ENCODE data around the gene GNG13.
"Not testable (repeated sequence)": the region's sequence is repeated elsewhere in the genome, so short reads cannot be mapped to it uniquely, and the experiment has no call there.

The GNG13 gene

DNA sequence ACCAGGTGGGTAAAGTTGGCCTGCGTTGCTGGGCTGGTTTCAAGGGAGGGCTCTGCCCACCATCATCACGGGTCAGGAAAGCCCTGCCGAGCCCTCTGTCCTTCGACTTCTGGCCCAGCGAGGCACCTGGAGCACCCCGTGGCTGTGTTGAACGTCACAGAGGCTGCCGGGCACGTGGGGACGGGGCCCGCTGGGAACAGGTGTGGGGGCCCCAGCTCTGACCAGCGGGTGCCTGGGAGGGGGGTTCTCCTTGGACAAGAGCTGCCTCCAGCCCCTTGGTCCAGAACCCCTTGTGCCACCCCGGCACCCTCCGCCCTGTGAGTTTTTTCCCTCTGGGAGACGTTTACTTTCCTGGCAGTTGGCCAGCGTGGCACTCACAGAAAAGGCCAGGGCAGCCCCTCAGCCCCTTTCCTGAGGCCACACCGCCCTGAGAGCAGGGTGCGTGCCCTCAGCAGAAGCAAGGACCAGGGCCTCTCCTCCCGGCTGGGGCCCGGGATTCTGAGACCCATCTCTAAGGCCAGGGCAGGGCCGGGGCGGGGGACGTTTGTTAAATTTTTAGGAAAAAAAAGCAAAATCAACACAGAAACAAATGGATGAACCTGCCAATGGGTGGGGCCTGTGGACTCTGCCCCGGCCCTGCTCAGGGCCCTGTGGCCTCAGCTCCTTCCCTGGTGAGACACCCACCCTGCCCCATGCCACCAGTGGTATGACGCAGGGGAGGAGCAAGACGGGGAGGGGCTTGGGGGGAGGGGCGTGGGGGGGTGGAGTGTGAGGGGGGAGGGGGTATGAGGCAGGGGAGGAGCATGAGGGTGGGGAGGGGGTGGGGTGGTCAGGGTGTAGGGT is 31.3 kb upstream of the GNG13 start:
- DNase-seq, result no peak

DNA sequence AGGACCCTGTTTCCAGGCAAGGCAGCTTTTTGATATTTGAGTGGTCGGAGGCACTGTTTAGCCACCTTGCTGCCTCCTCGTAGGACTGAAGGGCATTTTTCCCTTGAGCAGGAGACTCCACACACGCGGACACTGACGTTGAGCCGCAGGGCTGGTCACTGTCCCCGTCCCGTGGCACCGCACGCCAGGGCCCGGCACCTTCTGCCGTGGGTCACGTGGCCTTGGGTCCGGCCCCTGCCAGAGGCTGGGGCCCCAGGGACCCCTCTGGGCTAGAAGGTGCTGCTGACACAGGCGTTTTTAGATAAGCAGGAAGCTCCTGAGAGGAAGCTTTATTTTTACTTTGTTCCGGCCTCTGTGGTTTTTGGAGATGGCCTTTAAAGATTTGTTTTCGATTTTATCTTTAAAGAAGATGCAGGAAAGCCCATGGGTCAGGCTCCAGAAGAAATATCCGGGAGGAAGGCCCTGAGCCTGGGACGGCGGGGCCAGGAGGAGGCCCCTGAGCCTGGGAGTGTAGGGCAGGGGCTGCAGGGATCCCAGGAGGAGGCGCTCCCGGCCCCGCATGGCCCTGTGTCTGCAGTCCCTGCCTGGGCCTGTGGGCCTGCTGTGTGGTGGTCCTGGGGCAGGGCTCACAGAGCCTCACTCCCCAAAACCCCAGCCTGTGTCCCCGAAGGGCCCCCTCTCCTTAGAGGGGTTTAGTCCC is 30.5 kb upstream of the GNG13 start:
- DNase-seq, result no peak

DNA sequence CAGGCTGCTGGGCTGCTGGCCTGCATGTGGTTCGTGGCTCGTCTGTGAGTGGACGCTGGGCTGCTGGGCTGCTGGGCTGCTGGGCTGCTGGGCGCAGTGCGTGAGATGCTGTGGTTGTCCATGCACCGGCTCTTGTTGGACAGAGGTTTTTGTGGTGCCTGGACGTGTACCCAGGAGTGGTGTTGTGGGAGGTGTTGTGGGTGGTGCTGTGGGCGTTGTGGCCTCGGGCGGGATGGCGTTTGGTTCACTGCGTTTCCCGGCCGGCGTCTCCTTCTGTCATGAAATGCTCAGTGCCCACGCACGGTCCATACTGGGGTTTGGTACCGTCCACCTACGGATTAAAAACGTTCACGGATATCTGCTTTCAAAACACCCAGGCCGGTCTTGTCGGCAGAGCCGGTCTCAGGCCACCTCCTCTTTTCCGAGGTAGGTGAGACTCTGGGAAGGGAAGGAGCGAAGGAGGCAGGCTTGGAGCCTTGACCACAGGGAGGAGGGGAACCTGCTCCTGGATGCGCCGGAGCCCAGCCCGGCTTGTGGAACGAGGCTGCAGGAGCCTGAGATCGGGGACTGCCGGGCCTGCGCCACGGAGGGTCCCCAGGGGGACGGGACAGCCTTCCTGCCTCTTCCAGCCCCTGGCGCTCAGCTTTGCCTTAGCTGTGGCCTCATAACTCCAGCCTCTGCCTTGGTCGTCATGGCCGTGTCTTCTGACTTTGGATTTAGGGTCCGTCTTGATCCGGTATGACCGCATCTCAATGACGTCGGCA is 29.8 kb upstream of the GNG13 start:
- no peak for DNase-seq

DNA sequence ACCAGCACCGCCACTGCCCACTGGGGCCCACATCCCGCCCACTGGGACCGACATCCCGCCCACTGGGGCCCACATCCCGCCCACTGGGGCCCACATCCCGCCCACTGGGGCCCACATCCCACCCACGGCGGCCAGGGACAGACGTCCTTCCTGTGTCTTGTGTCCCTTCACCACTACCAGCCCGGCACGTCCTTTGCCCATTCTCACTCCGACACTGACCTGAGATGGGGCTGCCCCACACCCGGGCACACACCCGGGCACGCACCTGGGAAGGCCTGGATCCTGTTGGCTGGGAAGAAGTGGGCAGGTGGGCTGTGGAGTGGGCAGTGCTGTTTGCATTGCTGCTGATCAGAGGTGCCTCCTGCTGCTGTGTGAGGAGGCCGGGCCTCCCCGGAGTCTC is 28.4 kb upstream of the GNG13 start:
- no peak for DNase-seq

DNA sequence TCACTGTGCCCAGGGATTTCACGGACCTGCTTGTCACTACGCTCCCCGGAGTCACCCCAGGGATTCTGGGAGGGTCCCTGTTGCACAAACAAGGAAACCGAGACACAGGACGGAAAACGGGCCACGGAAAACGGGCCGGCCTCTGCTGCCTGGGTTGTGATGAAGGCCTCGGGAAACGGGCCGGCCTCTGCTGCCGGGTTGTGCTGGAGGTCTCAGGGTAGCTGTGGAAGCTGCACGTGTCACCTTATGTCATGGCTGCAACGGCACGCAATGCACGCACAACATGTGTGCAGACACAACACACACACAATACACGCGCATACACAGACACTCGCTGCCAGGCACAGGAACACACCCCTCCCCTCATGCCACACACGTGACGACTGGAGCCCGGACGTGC is 27.0 kb upstream of the GNG13 start:
- no peak for DNase-seq

DNA sequence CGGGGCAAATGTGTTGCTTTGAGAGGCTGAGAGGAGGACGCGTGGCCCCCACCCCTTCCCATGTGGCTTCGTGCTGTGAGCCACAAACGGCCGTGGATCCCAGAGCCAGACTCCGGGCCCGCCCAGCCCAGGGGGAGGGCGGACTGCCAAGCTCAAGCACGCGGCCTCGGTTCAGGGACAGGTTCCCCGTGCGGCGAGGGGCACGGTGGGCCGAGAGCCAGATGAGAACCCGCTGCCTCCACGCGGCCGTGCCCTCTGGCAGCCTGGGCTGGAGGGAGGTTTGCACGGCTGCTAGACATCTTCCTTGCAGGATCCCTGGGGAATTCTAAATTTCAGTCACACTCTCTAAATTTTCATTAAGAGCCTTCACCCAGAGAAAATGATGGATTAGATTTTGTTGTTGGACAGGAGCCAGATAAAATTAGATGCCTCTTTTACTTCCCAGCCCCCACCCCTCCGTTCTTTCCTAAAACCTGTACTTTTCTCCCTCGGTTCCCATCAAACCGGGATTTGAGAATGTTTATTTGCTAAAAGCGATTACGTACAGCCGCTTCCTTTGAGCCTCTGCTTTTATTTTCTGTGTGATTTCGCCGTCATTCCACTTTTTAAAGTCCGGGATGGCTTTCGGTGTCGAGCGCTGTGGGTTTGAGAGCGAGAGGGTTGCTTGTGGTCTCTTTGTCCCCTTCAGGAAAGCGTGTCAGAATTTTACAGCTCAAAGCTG is 25.0 kb upstream of the GNG13 start:
- no peak for DNase-seq

DNA sequence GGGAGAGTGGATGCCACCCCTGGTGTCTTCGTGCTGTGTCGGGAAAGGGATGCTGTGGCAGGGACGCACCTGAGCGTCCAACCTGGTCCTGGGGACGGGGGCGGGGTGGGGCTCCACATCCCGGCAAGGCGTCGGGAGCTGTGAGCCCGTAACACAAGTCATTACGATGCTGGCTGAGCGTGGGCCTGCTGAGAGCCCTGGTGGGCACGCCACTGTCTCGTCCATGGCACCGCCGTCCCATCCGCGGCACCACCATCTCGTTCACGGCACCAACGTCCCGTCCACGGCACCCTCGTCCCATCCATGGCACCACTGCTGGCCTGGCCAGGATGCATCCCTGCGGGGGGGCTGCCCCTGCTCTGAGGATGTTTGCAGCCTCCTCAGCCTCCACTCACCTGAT is 24.1 kb upstream of the GNG13 start:
- DNase-seq, result no peak

DNA sequence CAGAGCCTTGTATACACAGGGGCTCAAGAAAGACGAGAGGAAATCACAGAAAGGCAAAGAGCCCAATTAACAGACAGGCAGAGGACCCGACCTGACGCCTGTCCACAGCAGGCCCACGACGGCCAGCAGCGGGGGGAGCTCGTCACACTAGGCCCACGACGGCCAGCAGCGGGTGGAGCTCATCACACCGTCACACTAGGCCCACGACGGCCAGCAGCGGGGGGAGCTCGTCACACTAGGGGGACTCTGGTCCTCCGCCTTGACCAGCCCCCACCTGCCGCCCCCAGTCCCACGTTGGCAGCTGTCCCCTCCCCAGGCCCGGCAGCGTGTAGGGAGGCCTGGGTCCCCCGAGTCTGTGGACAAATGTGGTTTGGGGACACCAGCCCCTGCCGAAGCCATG is 23.7 kb upstream of the GNG13 start:
- DNase-seq, result no peak

DNA sequence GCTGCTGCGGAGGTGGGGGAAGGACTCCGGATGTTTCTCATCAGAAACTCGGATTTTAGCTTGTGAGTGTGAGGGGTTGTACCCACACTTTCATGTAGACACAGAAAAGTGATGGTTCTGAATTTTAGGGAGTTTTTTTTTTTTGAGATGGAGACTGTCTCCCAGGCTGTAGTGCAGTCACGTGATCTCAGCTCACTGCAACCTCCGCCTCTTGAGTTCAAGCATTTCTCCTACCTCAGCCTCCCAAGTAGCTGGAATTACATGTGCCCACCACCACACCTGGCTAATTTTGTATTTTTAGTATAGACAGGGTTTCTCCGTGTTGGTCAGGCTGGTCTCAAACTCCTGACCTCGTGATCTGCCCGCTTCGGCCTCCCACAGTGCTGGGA is 22.4 kb upstream of the GNG13 start:
- DNase-seq, result no peak

DNA sequence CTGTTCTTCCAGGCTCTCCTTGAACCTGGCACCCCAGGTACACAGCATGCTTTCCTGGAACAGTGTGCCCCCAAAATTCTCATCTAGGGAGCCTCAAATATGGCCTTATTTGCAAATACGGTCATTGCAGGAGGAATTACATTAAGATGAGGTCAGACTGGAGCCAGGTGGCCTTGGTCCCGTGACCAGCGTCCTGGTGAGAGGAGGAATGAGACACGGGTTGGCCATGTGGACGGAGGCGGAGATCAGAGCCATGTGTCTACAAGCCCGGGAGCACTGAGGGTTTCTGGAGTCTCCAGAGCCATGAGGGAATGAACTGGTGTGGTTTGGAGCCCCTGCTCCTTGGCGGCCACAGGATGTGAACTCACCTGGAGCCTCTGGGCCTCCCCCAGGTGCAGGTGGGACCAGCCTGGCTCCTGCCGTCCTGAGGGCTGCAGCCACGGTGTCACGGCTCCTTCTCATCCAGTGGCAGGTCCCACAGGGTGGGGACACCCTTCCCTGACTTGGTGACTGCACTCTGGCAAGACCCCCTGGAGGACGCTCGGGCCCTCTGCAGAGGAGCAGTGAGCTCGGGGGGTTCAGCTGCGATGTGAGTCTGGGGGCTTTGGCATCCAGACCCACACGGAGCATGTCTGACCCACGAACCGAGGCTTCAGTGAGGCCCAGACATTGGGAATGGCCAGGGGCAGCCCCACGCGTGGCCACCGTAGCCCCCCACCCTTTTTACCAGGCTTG is 21.8 kb upstream of the GNG13 start:
- no peak for DNase-seq

DNA sequence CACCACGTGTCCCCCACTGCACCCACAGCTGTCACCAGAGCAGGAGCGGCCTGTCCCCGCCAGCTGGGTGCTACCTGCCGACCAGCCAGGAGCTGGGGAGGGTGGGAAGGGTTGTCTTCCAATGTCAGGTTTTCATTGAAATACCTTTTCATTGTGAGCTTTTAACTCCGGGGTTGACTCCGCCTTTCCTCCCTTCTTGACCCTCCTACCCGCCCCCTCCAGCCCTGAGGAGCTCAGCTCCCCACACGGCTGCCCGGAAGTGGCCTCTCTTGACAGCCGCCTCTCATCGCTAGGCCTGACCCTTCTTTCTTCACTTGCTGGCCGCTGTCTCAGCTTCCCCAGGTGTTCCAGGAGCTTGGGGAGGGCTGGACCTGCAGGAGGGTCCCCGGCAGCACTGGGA is 21.2 kb upstream of the GNG13 start:
- DNase-seq, result no peak

DNA sequence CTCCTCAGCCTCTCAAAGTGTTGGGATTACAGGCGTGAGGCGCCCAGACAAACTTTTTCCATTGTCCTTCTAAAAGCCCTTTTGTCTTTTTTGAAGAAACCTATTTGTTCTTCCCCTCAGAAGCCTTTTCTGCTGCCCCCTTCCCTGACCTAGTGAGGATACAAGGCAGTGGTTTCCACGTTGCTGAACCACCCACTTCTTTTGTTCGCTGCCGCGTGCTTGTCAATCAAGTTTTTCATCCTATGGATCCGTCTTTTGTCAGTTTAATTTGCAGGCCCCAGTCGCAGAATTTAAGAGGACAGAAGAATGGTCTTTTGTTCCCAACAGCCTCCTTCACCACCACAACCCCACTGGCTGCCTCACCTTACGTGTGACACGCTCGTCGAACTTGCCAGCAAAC is 20.2 kb upstream of the GNG13 start:
- DNase-seq, result no peak

DNA sequence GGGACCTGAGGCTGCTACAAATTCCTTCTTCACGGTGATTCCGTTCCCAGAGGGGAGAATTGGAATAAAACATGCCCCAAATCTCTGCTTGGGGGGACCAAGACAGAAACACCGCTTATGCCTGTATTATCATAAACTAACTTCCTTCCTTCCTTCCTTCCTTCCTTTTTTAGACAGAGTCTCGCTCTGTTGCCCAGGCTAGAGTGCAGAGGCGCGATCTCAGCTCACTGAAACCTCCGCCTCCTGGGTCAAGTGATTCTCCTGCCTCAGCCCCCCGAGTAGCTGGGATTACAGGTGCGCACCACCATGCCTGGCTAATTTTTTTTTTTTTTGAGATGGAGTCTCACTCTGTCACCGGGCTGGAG is 19.5 kb upstream of the GNG13 start:
- not testable (repeated sequence) for DNase-seq

DNA sequence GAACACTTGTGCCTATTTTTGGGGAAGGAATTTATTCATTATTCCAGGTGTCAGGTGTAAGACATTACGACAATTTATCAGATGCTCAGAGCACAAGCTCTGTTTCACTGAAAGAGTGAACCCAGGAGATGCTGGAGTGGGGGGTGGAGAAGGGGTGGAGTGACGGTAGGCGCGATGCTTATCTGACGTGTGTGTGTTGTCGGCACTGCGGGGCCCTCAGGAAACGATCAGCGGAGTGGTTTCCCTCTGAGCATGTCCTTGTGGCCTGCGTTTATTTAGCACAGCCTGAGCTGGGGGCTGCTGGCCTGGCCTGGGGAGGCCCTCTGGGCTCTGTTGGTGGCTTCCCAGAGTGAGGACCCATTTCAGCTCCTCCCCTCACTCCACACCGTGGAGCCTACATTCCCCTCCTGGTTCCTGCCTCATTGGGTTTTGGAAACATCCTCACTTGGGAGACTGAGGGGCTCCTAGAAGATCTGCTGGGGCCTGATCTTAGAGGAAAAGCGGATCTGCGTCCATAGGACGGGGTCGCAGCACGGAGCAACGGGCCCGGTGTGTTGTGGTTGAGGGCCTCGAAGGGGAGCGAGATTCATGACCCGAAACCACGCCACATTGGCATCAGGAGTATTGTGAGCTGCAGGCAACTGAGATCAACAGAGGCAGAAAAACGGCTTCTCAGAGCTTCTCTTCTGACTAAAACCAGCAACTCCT is 19.0 kb upstream of the GNG13 start:
- DNase-seq, result no peak

DNA sequence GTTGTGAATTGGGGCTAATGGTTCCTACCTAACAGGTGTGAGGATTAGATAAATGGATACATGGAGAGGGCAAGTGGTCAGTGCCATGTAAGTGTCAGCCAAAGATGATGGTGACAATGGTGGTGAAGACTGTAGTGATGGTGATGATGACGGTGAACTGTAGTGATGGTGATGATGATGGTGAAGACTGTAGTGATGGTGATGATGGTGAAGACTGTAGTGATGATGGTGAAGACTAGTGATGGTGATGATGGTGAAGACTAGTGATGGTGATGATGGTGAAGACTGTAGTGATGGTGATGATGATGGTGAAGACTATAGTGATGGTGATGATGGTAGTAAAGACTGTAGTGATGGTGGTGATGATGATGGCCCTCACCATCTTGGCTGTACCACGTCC is 18.1 kb upstream of the GNG13 start:
- DNase-seq, result no peak

DNA sequence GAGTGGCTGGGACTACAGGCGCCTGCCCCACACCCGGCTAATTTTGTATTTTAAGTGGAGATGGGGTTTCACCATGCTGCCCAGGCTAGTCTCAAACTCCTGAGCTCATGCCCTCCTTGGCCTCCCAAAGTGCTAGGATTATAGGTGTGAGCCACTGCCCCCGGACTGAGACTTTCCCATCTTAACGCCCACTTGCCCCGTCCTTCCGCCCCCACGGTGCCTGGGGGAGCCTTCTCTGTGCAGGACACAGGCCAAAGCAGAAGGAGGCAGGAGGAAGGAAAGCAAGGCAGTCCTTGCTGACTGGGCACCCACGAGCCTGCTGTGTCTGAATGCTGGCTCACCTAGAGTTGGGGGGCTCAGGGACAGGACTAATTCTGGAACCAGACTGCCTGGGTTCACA is 17.6 kb upstream of the GNG13 start:
- no peak for DNase-seq

DNA sequence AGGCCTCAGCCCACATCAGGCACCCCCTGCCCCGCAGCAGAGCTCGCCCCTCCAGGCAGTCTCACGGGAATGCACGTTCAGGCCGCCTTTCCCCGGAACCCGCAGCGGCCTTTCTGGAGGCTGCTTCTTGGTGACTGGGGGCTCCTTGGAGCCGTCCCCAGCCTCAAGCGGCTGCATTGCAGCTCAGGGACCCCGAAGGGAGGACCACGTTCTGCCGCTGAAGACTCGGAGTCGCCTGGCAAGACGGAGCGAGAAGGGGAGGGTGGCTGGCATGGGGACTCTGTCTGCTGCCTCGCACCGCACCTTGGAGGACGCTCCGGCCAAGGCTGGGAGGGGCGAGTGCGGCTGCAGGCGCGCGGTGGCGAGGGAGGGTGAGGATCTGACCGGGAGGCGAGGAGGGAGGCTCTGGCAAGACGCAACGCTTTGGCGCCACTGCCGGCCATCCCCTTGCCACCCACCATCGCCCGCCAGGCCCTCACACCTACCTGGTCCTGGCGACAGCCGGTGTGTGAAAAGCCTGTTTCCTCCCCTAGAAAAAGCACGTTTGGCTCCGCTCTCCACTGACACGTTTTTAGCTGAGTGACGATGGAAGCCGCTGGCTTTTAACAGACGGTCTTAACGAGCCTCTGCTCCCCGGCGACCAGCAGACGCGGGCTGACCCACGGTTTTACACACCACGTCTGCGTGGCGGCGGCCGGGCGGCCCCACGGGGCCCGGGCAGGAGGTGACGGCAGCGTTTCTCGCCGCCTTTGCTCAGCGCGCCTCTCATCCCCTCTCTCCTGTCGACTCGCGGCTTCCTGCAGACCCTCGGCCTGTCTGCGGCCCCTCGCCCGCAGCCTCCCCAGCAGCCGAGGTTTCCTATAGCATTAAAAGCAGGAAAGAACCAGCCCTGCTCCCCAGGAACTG is 16.7 kb upstream of the GNG13 start:
- DNase-seq, result no peak

DNA sequence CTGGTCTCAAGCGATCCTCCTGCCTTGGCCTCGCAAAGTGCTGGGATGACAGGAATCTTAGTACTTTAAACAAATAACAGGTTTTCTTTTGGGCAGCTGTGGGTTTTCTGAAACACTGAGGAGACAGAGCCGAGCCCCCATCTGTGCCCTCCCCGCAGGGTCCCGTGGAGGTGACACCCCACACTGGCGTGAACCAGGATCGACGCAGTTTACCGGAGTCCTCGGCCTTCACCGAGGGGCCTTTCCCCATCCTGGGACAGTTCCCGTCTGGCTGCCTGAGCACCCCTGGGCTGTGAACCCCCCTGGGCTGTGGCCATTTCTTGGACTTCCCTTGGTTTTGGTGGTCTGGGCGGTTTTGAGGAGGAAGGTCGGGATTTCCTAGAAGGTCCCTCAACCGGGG is 15.3 kb upstream of the GNG13 start:
- no peak for DNase-seq

DNA sequence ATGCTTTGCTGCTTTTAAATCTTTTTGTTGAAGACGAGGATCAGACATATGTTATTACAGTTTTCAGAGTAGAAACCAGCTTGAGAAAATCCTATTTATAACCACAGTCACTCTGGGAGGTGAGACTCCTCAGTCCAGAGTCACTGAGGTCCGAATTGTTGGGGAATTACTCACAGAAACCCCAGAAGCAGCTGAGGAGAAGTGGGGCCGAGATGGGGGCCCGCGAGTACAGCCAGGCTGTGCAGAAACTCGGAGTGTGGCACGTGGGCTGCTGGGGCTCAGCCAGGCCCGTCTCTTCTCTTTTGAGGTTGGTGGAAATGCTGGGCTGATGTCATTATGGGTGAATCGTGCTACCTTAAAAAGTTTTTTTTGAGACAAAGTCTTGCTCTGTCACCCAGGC is 14.4 kb upstream of the GNG13 start:
- DNase-seq, result no peak

DNA sequence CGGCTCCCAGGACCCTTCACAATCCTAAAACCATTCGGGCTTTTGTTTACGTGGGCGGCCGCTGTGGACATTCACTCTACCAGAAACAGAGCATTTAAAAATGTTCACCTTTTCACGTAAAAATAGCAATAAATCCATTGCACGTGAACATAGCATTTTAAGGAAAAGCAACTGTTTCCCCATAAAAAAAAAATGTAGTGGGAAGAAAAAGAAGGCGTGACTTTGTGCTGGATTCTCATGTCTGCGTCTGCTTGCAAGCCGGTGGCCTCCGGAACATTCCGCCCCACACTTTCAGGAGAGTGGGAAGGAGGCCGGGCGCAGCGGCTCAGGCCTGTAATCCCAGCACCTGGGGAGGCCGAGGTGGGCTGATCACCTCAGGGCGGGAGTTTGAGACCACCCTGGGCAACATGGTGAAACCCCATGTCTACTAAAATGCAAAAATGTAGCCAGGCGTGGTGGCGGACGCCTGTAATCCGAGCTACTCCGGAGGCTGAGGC is 13.4 kb upstream of the GNG13 start:
- no peak for DNase-seq

Measured in activated CD4-positive, alpha-beta T cell treated with anti-CD3 and anti-CD28 coated beads, Interleukin-2, amount 50 U/mL, for 4 hours (primary cell).